ENCODE results near the gene TMED4. TPM values are rescaled to one million over a fixed set of nuclear protein-coding genes. Genes with fewer than 3 reads are reported as not detected.
A peak's percentile ranks its signal among the peaks of the same experiment; 100 is the strongest.

Gene TMED4
- 61.9 TPM for total RNA-seq
- long read RNA-seq, transcript TMED4-205 (4 exons, 1,755 nt) = minor isoform, 46 of 116 reads
- long read RNA-seq, transcript TMED4-203 (5 exons, 2,322 nt) = major isoform, 59 of 116 reads
- long read RNA-seq, partial matches to known transcripts = 3 of 116 reads
- long read RNA-seq, other reads (novel, unspliced or antisense) = 6 of 116 reads

GRCh38 chr7:44581879-44582603 lies at the start of gene TMED4:
Gene TMED4, minus strand, starts transcription at chr7:44582231. Its CDS starts 25 bp downstream, at chr7:44582206.
- intact Hi-C loops (cut with micrococcal nuclease) = loop anchor here (10.0 kb wide), 1 partner anchor 263 kb away; the partner anchor contains the start of gene H2AZ2
- H3K9me3 ChIP-seq (replicated peaks) = no peaks in the 10 kb centered on the region
- DNase-seq = peak; percentile 100
- no peak for TF ChIP-seq CTCF (IDR thresholded peaks at IDR 0.05; ENCODE audit: borderline replicate concordance)
- H3K36me3 ChIP-seq = peaks cover 36% of the 10 kb centered on the region
- H3K4me1 ChIP-seq = peaks cover 32% of the 10 kb centered on the region
- no peaks in the 10 kb centered on the region for H3K27me3 ChIP-seq (ENCODE audit: low read depth)
- H3K4me3 ChIP-seq = peak within 1 kb of the TSS; percentile 86
- peak within 1 kb of the TSS; percentile 96 for H3K27ac ChIP-seq (replicated peaks)

GRCh38 chr7:44631458-44632115 lies 49.6 kb upstream of the TMED4 start:
- peaks cover 97% of the 10 kb centered on the region for H3K4me1 ChIP-seq
- DNase-seq = no peak
- intact Hi-C loops (cut with micrococcal nuclease) = no loop called here
- H3K4me3 ChIP-seq = no peak overlapping the region
- no peaks in the 10 kb centered on the region for H3K9me3 ChIP-seq (replicated peaks)
- H3K27me3 ChIP-seq (ENCODE audit: low read depth) = no peaks in the 10 kb centered on the region
- TF ChIP-seq CTCF (IDR thresholded peaks at IDR 0.05; ENCODE audit: borderline replicate concordance) = no peak
- H3K36me3 ChIP-seq = peaks cover 20% of the 10 kb centered on the region
- peak overlapping the region; percentile 86 for H3K27ac ChIP-seq (replicated peaks)

GRCh38 chr7:44630792-44631457 lies 48.9 kb upstream of the TMED4 start:
- DNase-seq = no peak
- H3K4me3 ChIP-seq = no peak overlapping the region
- H3K27ac ChIP-seq (replicated peaks) = peak overlapping the region; percentile 86
- intact Hi-C loops (cut with micrococcal nuclease) = no loop called here
- H3K27me3 ChIP-seq (ENCODE audit: low read depth) = no peaks in the 10 kb centered on the region
- no peaks in the 10 kb centered on the region for H3K9me3 ChIP-seq (replicated peaks)
- peaks cover 95% of the 10 kb centered on the region for H3K4me1 ChIP-seq
- no peak for TF ChIP-seq CTCF (IDR thresholded peaks at IDR 0.05; ENCODE audit: borderline replicate concordance)
- peaks cover 23% of the 10 kb centered on the region for H3K36me3 ChIP-seq

- H3K27me3 ChIP-seq (ENCODE audit: low read depth) = no peaks in the 10 kb centered on the region
- peaks cover 95% of the 10 kb centered on the region for H3K4me1 ChIP-seq
- no peak for DNase-seq
- no peaks in the 10 kb centered on the region for H3K9me3 ChIP-seq (replicated peaks)
- H3K4me3 ChIP-seq = no peak overlapping the region
- peaks cover 32% of the 10 kb centered on the region for H3K36me3 ChIP-seq
- intact Hi-C loops (cut with micrococcal nuclease) = no loop called here
- peak overlapping the region; percentile 86 for H3K27ac ChIP-seq (replicated peaks)
- no peak for TF ChIP-seq CTCF (IDR thresholded peaks at IDR 0.05; ENCODE audit: borderline replicate concordance)
These were observed 47.9 kb upstream of the TMED4 start for GRCh38 chr7:44629829-44630522.

DNA sequence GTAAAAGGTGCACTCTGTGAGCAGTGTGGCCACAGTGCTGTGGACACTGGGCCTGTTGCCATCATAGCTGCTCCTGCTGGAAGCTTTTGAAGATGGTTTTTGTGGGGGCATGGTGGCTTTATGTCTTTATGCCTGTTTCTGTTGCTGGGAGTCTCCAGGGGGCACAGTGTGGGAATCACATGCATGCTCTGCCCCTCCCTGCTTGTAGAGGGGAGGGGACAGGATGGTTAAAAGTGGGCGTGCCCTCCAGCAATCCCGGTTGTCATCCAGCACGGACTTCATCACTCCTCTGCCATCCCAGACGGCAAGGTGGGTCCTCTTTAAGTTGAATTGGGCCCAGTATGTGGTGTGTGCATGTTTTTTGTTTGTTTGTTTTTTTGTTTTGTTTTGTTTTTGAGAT lies 44.6 kb upstream of the TMED4 start:
- no peak for DNase-seq
- Histone ChIP-seq H3K4me1 (peaks cover 95% of the 10 kb centered on the region), H3K36me3 (peaks cover 37% of the 10 kb centered on the region), H3K27ac (replicated peaks) (peak overlapping the region; percentile 86), H3K9me3 (replicated peaks) (no peaks in the 10 kb centered on the region), H3K4me3 (no peak overlapping the region), H3K27me3 (ENCODE audit: low read depth) (no peaks in the 10 kb centered on the region)
- no peak for TF ChIP-seq CTCF (IDR thresholded peaks at IDR 0.05; ENCODE audit: borderline replicate concordance)
- intact Hi-C loops (cut with micrococcal nuclease) = no loop called here

Data from left ventricle myocardium inferior (tissue), 1 donor.